GM21619 (cell line): ENCODE data around the gene TNFAIP8L1.

Experiments
- ATAC-seq: cut with Tn5 transposase; IDR thresholded peaks from one replicate; pipeline ENCODE4 v1.9.1; 2021; ENCODE audit not compliant: unreplicated experiment

Gene TNFAIP8L1

GRCh38 chr19:4647676-4648644 is 8.6 kb downstream of the TNFAIP8L1 start:
- no peak for ATAC-seq

DNA sequence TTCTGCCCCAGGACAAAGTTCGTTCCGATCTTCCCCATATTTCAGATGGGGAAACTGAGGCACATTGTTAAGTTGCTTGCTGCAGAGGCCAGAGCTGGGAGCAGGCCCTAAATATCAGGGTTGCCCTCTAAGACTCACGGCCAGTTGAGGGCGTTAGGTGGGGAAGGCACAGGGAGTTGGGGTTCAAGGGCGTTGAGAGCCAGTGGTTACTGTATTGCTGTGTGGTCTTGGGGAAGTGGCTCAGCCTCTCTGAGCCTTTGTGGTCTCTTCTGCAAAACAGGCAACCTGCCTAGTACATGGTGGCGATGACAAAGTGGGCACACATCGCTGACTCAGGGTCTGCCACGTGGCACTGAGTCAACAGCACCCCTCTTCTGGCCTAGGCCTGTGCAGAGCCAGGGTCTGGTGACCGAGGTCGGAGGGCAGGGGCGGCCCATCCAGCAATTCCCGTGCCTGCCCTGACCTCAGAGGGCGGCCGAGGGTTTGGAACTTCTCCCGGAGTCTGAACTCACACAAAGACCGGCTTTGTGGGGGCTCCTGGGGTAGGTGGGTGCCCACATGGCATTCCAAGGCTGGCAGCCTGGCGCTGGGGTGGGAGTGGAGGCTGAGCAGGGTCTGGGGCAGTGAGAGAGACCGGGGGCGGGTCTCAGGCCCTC is 10.2 kb downstream of the TNFAIP8L1 start:
- no peak for ATAC-seq

GRCh38 chr19:4650159-4650558 is 10.8 kb downstream of the TNFAIP8L1 start:
- no peak for ATAC-seq

GRCh38 chr19:4652075-4652474 is 12.8 kb downstream of the TNFAIP8L1 start:
- no peak for ATAC-seq

- ATAC-seq: no peak
These were observed 14.6 kb downstream of the TNFAIP8L1 start for GRCh38 chr19:4653793-4654436.

GRCh38 chr19:4654437-4655361 is 15.4 kb downstream of the TNFAIP8L1 start:
- no peak for ATAC-seq

DNA sequence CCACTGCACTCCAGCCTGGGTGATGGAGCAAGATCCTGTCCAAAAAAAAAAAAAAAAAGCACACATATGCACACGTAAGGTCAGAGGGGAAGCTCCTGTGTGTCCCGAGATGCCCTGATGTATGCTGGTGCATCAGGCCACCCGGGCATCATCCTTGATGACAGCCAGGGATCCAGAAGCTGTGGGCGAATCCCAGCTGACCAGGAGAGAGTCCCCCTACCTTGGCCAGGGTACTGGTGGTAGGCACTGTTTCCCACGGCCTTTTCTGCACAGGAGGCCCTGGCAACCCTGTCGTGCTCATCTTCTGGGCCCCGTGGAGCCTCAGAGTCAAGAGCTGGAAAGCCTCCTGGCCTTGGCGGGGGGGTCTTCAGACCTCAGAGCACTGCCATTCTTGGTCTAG is 16.8 kb downstream of the TNFAIP8L1 start:
- no peak for ATAC-seq

GRCh38 chr19:4657262-4657661 is 17.9 kb downstream of the TNFAIP8L1 start:
- no peak for ATAC-seq

GRCh38 chr19:4657835-4658234 is 18.5 kb downstream of the TNFAIP8L1 start:
- ATAC-seq: no peak

DNA sequence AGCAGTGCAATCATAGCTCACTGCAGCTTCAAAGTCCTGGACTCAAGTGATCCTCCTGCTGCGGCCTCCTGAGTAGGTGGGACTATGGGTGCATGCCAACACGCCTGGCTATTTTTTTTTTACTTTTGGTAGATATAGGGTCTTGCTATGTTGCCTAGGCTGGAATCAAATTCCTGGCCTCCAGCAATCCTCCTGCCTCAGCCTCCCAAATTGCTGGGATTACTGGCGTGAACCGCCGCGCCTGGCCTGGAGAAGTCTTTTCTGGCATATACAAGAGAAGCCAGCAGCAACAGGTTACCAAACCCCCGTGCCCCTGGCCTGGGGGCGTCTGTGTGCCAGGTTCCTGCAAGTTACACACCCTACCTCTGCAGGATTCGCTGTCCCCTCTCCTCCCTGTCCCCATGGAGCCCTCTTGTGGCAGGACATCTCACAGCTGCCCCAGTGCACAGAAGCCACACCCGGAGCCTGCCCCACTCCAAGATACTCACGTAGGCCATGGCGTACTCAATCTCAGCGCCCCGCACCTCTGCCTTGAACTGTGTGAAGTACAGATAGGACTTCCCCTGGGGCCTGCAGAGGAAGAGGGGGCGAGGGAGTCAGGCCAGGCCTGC is 21.0 kb downstream of the TNFAIP8L1 start:
- no peak for ATAC-seq

GRCh38 chr19:4660993-4661392 is 21.7 kb downstream of the TNFAIP8L1 start:
- no peak for ATAC-seq

GRCh38 chr19:4662020-4662695 is 22.8 kb downstream of the TNFAIP8L1 start:
- ATAC-seq: no peak

DNA sequence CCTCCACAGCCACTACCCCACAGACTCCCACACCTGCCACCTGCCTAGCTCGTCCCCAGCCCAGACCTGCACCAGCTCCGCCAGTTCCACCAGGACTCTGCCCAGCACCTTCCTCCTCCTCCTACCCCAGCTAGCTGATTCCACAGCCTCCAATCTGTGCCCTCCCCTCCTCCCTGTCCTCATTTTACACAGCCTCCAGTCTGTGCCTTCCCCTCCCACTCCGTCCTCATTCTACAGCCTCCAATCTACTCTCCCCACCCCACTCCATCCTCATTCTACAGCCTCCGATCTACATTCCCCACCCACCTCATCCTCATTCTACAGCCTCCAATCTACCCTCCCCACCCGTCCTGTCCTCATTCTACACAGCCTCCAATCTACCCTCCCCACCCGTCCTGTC is 23.5 kb downstream of the TNFAIP8L1 start:
- ATAC-seq: no peak

DNA sequence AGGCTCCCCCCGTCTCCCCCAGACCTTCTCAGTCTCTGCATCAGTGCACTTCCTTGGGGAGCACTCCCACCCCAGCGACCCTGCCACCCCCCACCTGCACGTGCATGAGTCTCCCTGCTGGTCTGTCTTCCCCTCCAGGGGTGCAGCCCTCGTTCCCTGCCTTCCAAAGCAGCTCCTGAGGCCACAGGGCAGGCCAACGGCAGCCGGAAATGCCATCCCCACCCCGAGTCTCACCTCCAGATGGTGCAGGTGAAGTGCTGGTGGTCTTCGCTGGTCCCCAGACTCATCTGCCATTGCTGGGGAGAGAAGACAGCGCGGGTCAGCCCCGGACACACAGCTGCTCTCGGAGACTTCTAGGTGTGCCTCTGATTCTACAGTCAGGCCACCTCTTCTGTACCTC is 25.3 kb downstream of the TNFAIP8L1 start:
- ATAC-seq: no peak

GRCh38 chr19:4669723-4670480 is 30.6 kb downstream of the TNFAIP8L1 start, which contains the start of gene MYDGF:
TSS of gene MYDGF (minus strand) at chr19:4670342. CDS start at chr19:4670334, 8 bp downstream.
- ATAC-seq: peak; percentile 82

GRCh38 chr19:4671185-4671851 is 32.0 kb downstream of the TNFAIP8L1 start:
- no peak for ATAC-seq

DNA sequence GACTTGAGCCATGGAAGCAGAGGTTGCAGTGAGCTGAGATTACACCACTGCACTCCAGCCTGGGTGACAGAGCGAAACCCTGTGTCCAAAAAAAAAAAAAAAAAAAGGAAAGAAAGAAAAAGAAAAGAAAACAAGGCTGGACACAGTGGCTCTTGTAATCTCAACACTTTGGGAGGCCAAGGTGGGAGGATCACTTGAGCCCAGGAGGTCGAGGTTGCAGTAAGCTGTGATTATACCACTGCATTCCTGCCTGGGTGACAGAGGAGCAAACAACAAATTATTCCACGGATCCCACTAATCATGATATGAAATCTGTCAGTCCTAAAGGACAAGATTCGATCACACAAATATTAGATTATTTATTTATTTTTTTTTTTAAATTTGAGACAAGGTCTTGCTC is 33.9 kb downstream of the TNFAIP8L1 start:
- no peak for ATAC-seq

GRCh38 chr19:4673726-4674125 is 34.4 kb downstream of the TNFAIP8L1 start:
- ATAC-seq: no peak
